Testis (tissue), 2 donors: ENCODE data around the gene CRADD.
"Not testable (repeated sequence)": the region's sequence is repeated elsewhere in the genome, so short reads cannot be mapped to it uniquely, and the experiment has no call there.

Experiments
- CTCF ChIP-seq, 3 experiments: fragments of 450-650 bp in 2 of 3; fragments of 200-600 bp in 1 of 3; sonication (generic) in 1 of 3; IDR thresholded peaks; one replicate each; pipeline ENCODE4 v1.5.1; 2016 to 2019; ENCODE audit warnings: antibody characterized with exemption in 3 of 3, mild to moderate bottlenecking in 2 of 3, moderate library complexity in 1 of 3
- POLR2A ChIP-seq: fragments of 450-650 bp; IDR thresholded peaks from one replicate; pipeline ENCODE4 v1.6.1; 2017; ENCODE audit warnings: antibody characterized with exemption, mild to moderate bottlenecking, moderate library complexity

- not testable (repeated sequence) for TF ChIP-seq CTCF (IDR thresholded peaks at IDR 0.05); POLR2A
Measured at GRCh38 chr12:93871566-93871965, 194.4 kb downstream of the CRADD start.
